ENCODE data around the gene ABHD12B.

Gene ABHD12B, protein sequence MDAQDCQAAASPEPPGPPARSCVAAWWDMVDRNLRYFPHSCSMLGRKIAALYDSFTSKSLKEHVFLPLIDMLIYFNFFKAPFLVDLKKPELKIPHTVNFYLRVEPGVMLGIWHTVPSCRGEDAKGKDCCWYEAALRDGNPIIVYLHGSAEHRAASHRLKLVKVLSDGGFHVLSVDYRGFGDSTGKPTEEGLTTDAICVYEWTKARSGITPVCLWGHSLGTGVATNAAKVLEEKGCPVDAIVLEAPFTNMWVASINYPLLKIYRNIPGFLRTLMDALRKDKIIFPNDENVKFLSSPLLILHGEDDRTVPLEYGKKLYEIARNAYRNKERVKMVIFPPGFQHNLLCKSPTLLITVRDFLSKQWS

GRCh38 chr14:50871914-50872732, at the start of gene ABHD12B:
TSS of gene ABHD12B (plus strand) at chr14:50872053. CDS start at chr14:50872175, 122 bp downstream.
- H3K4me3 ChIP-seq (ENCODE audit: low read depth, low read length), result peak within 1 kb of the TSS; percentile 33
- no peak for DNase-seq (ENCODE audit: low read depth)

DNA sequence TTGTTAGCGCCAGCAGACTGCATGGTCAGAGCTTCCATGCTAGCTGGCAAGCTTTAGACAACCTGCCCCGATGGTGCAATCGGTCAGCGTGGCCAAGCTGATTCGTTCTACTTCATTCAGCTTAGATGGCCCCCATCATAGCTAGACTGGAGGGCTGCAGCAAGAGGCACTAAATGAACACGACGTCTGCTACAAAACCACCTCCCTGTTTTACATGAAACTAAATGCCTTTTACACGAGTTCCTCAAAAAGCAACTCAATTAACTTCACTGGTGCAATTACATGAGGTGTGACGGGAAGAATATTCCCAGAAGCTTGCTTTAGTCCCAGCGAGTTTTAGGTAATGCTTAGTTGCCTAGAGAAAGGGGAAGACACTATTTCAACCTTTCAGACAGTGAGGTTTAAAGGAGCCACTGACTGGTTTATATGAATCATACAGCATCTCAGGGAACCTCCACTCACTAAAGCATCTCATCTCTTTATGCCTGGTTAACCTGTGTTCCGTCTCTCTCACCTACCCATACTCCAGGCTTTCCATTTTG, 49.3 kb upstream of the ABHD12B start:
- H3K4me3 ChIP-seq (ENCODE audit: low read depth, low read length), result no peak overlapping the region
- DNase-seq (ENCODE audit: low read depth), result no peak

DNA sequence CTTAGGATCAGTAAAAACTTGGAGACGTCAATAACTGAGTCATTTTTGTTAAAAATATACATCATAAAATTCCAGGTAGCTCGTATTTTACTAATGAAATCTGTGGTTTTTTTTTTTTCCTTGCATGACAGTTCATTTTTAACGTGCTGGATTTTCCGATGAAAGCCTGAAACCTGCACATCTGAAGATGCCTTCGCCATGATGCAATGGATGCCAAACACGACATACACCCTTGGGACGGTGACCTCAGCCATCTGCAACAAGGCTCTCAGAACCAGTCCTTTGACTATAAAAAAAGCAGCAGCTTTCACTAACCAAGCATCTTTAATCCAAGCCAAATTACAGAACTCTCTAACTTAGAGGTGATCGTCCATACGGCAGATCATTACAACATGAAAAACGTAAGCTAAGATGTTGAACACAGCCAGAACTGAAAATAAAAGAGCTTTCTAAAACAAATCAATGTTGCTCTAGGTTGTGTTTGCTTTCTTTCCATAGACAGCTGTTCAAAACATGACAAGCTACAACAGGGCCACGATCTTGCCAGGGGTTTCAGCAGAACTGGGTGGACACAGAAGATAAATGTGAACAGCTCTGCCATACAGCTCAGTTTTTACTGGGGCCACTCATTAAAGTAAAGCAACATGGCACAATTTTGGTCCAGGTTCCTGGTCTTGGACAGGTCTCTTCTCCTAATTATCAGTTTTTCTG, 48.6 kb upstream of the ABHD12B start:
- no peak overlapping the region for H3K4me3 ChIP-seq (ENCODE audit: low read depth, low read length)
- no peak for DNase-seq (ENCODE audit: low read depth)

DNA sequence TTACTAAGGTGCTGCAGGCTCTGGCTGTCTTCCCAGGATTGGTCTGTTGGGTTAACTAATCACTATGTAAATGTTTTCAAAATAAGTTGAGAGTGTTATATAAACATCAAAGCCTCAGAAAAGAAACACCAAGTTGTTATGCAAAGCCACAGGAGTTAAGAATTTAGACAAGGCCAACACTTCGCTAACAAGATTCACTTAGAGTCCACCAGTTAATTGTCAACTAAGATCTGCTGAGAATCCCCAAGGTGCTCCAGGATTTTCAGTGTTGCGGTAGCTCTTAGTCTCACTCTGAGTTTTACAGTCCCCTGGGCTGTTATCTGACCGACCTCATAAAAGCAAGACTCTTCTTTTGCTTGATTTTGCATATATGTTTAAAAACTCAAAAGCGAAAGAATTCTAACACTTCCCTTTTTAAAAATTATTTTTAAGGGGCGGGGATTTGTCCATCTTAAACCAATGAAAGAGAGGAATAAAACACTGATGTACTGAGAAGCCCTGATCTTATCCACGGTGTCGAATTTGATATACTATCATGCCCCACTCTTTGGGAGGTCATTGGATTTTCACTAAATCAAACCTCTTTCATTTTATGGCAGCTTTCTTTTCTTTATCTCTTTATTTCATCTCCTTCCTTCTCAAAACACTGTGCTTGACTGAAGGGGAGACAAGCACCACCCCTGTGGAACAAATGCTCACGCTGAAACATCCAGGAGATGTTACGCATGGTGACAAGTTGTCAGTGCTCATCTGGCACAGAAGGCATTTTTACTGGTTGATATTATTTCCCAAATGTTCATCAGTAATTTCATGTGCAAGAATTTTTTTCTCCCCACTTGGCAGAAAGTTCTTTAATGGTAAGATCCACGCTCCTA, 47.9 kb upstream of the ABHD12B start:
- no peak overlapping the region for H3K4me3 ChIP-seq (ENCODE audit: low read depth, low read length)
- no peak for DNase-seq (ENCODE audit: low read depth)

- no peak for DNase-seq (ENCODE audit: low read depth)
- H3K4me3 ChIP-seq (ENCODE audit: low read depth, low read length), result no peak overlapping the region
Observed at GRCh38 chr14:50825307-50825706, 46.5 kb upstream of the ABHD12B start.

GRCh38 chr14:50826681-50827080, 45.2 kb upstream of the ABHD12B start:
- no peak overlapping the region for H3K4me3 ChIP-seq (ENCODE audit: low read depth, low read length)
- no peak for DNase-seq (ENCODE audit: low read depth)

DNA sequence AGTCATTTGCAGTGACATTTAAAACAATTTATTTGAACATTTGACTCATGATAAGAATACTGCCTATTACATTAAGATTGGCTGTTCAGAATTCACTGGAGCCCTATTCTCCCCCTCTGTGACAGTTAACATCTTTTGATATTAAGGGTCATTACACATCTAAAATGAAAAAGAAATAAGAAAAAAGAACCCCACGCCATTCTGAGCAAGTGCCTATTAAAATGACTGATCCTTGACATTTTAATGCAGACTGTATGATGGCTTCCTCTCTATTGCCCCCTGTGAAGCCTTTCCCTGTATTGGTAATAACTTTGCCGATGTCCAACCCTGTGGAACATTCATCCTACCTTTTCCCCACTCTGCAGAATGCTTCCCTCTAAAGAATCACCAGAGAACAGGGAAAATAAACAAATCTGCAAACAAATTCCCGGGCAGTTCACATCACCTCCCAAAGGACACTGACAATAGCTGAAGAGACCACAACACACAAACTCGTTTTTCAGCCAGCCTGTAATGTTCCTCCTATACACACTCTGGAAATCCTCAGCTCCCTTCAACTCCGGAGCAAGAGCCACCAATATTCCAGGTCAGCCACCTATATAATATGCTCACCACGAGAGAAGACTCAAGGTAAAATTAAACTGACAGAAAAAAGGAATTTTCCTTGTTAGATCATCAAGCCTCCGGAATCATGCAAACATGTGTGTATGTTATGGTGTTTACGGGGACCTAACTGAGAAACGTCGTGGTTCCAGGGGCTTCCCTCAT, 42.9 kb upstream of the ABHD12B start:
- DNase-seq (ENCODE audit: low read depth), result no peak
- H3K4me3 ChIP-seq (ENCODE audit: low read depth, low read length), result peak overlapping the region; percentile 81

- DNase-seq (ENCODE audit: low read depth), result no peak
- H3K4me3 ChIP-seq (ENCODE audit: low read depth, low read length), result peak overlapping the region; percentile 81
Observed at GRCh38 chr14:50829489-50830043, 42.3 kb upstream of the ABHD12B start.

- no peak for DNase-seq (ENCODE audit: low read depth)
Observed at GRCh38 chr14:50830044-50830931, 41.6 kb upstream of the ABHD12B start.

GRCh38 chr14:50830932-50831725, 40.7 kb upstream of the ABHD12B start, which contains the start of gene NIN:
TSS of gene NIN (minus strand) at chr14:50831162. CDS start at chr14:50822056, 9,106 bp downstream.
- peak; percentile 43 for DNase-seq (ENCODE audit: low read depth)
- peak within 1 kb of the TSS; percentile 81 for H3K4me3 ChIP-seq (ENCODE audit: low read depth, low read length)

More at GRCh38 chr14:50830044-50830931, 41.6 kb upstream of the ABHD12B start:
- H3K4me3 ChIP-seq (ENCODE audit: low read depth, low read length), result peak overlapping the region; percentile 81

DNA sequence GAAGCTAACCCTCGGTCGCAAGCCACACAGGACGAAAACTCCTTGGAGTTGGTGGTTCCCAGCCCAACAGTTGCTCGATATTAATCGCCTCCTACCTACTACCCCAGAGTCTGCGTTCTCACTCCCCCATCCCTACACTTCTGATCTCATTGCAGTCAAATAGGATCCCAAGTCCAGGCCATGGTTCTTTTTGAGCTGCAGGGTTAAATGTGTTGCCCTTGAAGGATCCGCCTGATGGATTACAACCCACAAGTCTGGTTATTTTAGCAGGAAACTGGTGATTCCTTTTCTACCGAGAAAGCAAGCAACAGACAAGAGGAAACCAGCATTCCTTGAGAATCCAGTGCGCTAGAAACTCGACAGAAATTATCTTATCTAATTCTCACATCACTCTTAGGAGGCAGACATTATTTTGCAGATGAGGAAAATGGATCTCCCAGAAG, 40.1 kb upstream of the ABHD12B start:
- H3K4me3 ChIP-seq (ENCODE audit: low read depth, low read length), result peak overlapping the region; percentile 81
- DNase-seq (ENCODE audit: low read depth), result no peak

DNA sequence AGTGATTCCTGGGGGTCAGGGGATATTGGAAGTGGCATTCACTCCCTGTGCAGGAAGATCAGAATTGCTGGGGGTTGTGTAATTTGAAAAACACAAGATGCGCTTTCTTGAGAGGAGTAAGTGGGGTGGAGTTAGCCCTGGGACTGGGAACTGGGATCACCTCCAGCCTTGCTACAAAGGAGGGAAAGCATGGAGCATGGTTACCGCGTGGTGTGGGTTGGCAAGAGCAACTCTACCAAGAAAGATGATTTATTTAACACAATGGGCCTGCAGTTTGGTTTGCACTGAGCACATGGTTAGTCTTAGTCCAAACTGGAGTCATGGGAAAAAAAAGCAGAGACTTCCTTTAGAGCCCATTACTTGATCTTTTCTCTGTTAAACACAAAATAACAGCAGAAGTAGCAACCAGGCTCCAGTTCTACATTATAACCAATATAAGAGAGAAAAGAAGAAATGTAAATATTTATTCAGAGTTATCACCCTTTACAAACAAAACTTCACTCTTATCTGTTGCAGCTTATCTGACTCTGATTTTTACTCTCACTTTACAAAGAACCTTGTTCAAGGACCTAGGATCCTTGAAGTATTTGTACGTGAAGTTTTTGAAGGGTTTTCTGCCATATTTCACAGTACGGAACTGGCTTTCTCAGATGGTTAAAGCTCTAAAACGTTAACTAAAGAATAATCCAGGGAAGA, 38.8 kb upstream of the ABHD12B start:
- H3K4me3 ChIP-seq (ENCODE audit: low read depth, low read length), result no peak overlapping the region
- no peak for DNase-seq (ENCODE audit: low read depth)

GRCh38 chr14:50834802-50835276, 37.0 kb upstream of the ABHD12B start:
- H3K4me3 ChIP-seq (ENCODE audit: low read depth, low read length), result no peak overlapping the region
- no peak for DNase-seq (ENCODE audit: low read depth)

DNA sequence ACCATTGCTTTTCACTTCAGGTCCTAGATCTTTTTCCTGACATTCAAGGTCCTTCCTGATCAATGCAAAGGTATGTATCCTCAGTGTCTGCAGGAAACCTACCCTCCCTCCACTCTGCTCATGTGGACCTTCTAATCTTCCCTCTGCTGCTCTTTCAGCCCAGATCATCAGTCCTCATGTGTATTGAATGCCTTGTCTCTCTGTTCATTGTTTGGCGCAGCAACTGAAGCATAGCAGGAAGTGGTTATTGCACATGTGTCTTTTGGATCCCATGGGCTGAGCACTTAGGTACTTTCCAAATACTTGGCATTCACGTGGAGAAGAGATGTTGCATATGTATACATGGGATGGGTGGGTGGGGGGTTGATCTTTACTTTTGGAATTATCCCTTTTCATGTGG, 36.6 kb upstream of the ABHD12B start:
- peak; percentile 42 for DNase-seq (ENCODE audit: low read depth)

GRCh38 chr14:50836515-50836914, 35.3 kb upstream of the ABHD12B start:
- DNase-seq (ENCODE audit: low read depth), result no peak
- no peak overlapping the region for H3K4me3 ChIP-seq (ENCODE audit: low read depth, low read length)

More for the DNA sequence above, 36.6 kb upstream of the ABHD12B start:
- H3K4me3 ChIP-seq (ENCODE audit: low read depth, low read length), result no peak overlapping the region

Measured in skeletal muscle cell (primary cell).